Measurements from ENCODE around the gene RAPGEF4.

DNA sequence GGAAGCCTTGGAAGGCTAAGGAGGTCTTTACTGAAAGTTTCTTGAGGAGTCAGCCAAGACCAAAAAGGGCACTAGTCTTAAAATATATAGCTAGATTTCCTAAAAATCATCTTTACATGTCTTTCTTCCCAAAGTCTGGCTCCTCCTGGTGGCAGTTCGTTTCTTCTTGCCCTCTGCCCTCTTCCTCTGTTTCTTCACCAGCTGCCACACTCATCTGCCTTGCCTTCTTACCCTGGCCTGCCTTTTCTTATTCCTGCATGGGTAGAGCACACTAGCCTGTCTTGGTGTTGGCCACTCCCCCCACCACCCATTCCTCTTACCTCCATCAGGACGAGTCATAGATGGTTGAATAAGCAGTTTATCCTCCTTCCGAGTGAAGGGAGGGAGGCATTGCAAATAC is 129.8 kb downstream of the RAPGEF4 start:
- TF ChIP-seq, protein P1, sequence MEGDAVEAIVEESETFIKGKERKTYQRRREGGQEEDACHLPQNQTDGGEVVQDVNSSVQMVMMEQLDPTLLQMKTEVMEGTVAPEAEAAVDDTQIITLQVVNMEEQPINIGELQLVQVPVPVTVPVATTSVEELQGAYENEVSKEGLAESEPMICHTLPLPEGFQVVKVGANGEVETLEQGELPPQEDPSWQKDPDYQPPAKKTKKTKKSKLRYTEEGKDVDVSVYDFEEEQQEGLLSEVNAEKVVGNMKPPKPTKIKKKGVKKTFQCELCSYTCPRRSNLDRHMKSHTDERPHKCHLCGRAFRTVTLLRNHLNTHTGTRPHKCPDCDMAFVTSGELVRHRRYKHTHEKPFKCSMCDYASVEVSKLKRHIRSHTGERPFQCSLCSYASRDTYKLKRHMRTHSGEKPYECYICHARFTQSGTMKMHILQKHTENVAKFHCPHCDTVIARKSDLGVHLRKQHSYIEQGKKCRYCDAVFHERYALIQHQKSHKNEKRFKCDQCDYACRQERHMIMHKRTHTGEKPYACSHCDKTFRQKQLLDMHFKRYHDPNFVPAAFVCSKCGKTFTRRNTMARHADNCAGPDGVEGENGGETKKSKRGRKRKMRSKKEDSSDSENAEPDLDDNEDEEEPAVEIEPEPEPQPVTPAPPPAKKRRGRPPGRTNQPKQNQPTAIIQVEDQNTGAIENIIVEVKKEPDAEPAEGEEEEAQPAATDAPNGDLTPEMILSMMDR (IDR thresholded peaks at IDR 0.05) = no peak
- no peak for TF ChIP-seq POLR2A (IDR thresholded peaks at IDR 0.05)

Measured in sigmoid colon (tissue), 3 donors.